Naive thymus-derived CD8-positive, alpha-beta T cell (primary cell): ENCODE results near the gene EIF2AK3. TPM values are rescaled to one million over a fixed set of nuclear protein-coding genes. Genes with fewer than 3 reads are reported as not detected.

ENCODE experiments used
- ATAC-seq, 2 donors: fragments of 150-1000 bp; cut with Tn5 transposase in 1 of 2; sonication (Bioruptor Pico), chemical (Tn5 transposase) in 1 of 2; 1 replicate in 1 of 2; 2 replicates in 1 of 2; pipeline ENCODE4 v1.10.0; 2021; ENCODE audit warnings: mild to moderate bottlenecking in 2 of 2, moderate library complexity in 2 of 2
- POLR2A ChIA-PET: fragments of 350-600 bp; sonication (Branson Sonifier 250); formaldehyde crosslinking; loops from one replicate; lab custom pipeline; 2021; ENCODE audit warnings: antibody characterized with exemption; lab: Charles Lee
- DNase-seq, 10 donors: peaks; one replicate each; pipeline versions ENCODE4 v3.0.0 to v3.0.0-alpha.2; 2020 to 2022
- H3K27ac Mint-ChIP-seq, 10 donors: one replicate each; pipeline ENCODE4 v1.8.0; 2020 to 2022; ENCODE audit warnings: mild to moderate bottlenecking in 10 of 10, mixed read lengths in 10 of 10, moderate library complexity in 4 of 10, inconsistent platforms in 1 of 10
- H3K27me3 Mint-ChIP-seq, 5 donors: one replicate each; pipeline ENCODE4 v1.8.0; 2021 to 2022; ENCODE audit warnings: mixed read lengths in 5 of 5
- H3K36me3 Mint-ChIP-seq, 3 donors: one replicate each; pipeline ENCODE4 v1.8.0; 2020 to 2022; ENCODE audit warnings: mixed read lengths in 3 of 3, mild to moderate bottlenecking in 2 of 3, inconsistent platforms in 1 of 3
- H3K4me1 Mint-ChIP-seq, 4 donors: one replicate each; pipeline ENCODE4 v1.8.0; 2021 to 2022; ENCODE audit warnings: mixed read lengths in 4 of 4
- H3K4me3 Mint-ChIP-seq, 10 donors: one replicate each; pipeline ENCODE4 v1.8.0; 2020 to 2022; ENCODE audit warnings: mild to moderate bottlenecking in 10 of 10, mixed read lengths in 10 of 10, moderate library complexity in 6 of 10, inconsistent platforms in 1 of 10
- H3K9me3 Mint-ChIP-seq, 9 donors: one replicate each; pipeline ENCODE4 v1.8.0; 2020 to 2022; ENCODE audit warnings: mixed read lengths in 9 of 9, mild to moderate bottlenecking in 3 of 9, inconsistent platforms in 1 of 9, moderate library complexity in 1 of 9
- polyA plus RNA-seq, 3 donors: library from polyadenylated mRNA; unstranded; fragments of 300-500 nt; fragmentation: Illumina TruSeq; gene quantifications; one replicate each; pipeline ENCODE4 v1.2.3, GENCODE V29; 2021
- total RNA-seq, 8 experiments: library from RNA in 2 of 8; stranded (reverse) in 2 of 8; gene quantifications; one replicate each; pipeline ENCODE4 v1.2.3 and lab custom pipeline; 2021 to 2026

EIF2AK3 gene
- total and polyA plus RNA-seq, 5 experiments from 2014 or later: 3.1 to 29.8 (median 8.9) TPM

GRCh38 chr2:88582030-88582429 lies 45.2 kb downstream of the EIF2AK3 start:
- Mint-ChIP-seq H3K9me3 (no peaks in the 10 kb centered on the region), H3K36me3 (peaks cover 10 to 90% (median 24%) of the 10 kb centered on the region in 3 donors), H3K27me3 (no peaks in the 10 kb centered on the region), H3K4me3 (no peak overlapping the region), H3K27ac (peak overlapping the region in 2 of 10 donors; percentile 5 to 24), H3K4me1 (peaks cover 0 to 8% (median 0%) of the 10 kb centered on the region in 4 donors)
- POLR2A ChIA-PET: no interaction called here
- ATAC-seq (no peak), DNase-seq (no peak)

- H3K4me3 Mint-ChIP-seq: no peak overlapping the region
- no peaks in the 10 kb centered on the region for H3K27me3 Mint-ChIP-seq
- H3K4me1 Mint-ChIP-seq: peaks cover 0 to 4% (median 0%) of the 10 kb centered on the region in 4 donors
- POLR2A ChIA-PET: interaction anchor here (1.7 kb wide), 1 partner anchor 47 kb away, joined by 4 read pairs; no protein-coding TSS in a partner anchor
- ATAC-seq: no peak
- H3K9me3 Mint-ChIP-seq: no peaks in the 10 kb centered on the region
- peaks cover 5 to 88% (median 28%) of the 10 kb centered on the region in 3 donors for H3K36me3 Mint-ChIP-seq
- peak overlapping the region in 2 of 10 donors; percentile 2 to 40 for H3K27ac Mint-ChIP-seq
- DNase-seq: no peak
Measured at GRCh38 chr2:88580088-88580487, 47.2 kb downstream of the EIF2AK3 start.

GRCh38 chr2:88575630-88576029 lies 51.6 kb downstream of the EIF2AK3 start:
- H3K4me1 Mint-ChIP-seq: peaks cover 0 to 9% (median 5%) of the 10 kb centered on the region in 4 donors
- POLR2A ChIA-PET: no interaction called here
- no peaks in the 10 kb centered on the region for H3K9me3 Mint-ChIP-seq
- H3K27ac Mint-ChIP-seq: no peak overlapping the region
- no peak for ATAC-seq
- no peak for DNase-seq
- H3K27me3 Mint-ChIP-seq: no peaks in the 10 kb centered on the region
- no peak overlapping the region for H3K4me3 Mint-ChIP-seq
- H3K36me3 Mint-ChIP-seq: peaks cover 12 to 83% (median 36%) of the 10 kb centered on the region in 3 donors

- POLR2A ChIA-PET: no interaction called here
- peaks cover 0 to 9% (median 5%) of the 10 kb centered on the region in 4 donors for H3K4me1 Mint-ChIP-seq
- H3K4me3 Mint-ChIP-seq: no peak overlapping the region
- DNase-seq (no peak), ATAC-seq (no peak)
- no peaks in the 10 kb centered on the region for H3K27me3 Mint-ChIP-seq
- H3K27ac Mint-ChIP-seq: peak overlapping the region in 1 of 10 donors; percentile 2
- H3K9me3 Mint-ChIP-seq: no peaks in the 10 kb centered on the region
- peaks cover 17 to 83% (median 36%) of the 10 kb centered on the region in 3 donors for H3K36me3 Mint-ChIP-seq
Measured at GRCh38 chr2:88575051-88575450, 52.2 kb downstream of the EIF2AK3 start.

GRCh38 chr2:88574445-88574844 lies 52.8 kb downstream of the EIF2AK3 start:
- Mint-ChIP-seq H3K4me1 (peaks cover 0 to 9% (median 5%) of the 10 kb centered on the region in 4 donors), H3K9me3 (no peaks in the 10 kb centered on the region), H3K27me3 (no peaks in the 10 kb centered on the region), H3K4me3 (no peak overlapping the region), H3K27ac (peak overlapping the region in 2 of 10 donors; percentile 23 to 44), H3K36me3 (peaks cover 17 to 84% (median 38%) of the 10 kb centered on the region in 3 donors)
- POLR2A ChIA-PET: no interaction called here
- DNase-seq (no peak), ATAC-seq (no peak)

GRCh38 chr2:88568179-88568578 lies 59.1 kb downstream of the EIF2AK3 start:
- no peak for ATAC-seq
- peaks cover 8 to 78% (median 9%) of the 10 kb centered on the region in 3 donors for H3K36me3 Mint-ChIP-seq
- peaks cover 0 to 1% (median 0%) of the 10 kb centered on the region in 4 donors for H3K4me1 Mint-ChIP-seq
- H3K9me3 Mint-ChIP-seq: no peaks in the 10 kb centered on the region
- H3K27me3 Mint-ChIP-seq: no peaks in the 10 kb centered on the region
- no peak overlapping the region for H3K4me3 Mint-ChIP-seq
- POLR2A ChIA-PET: no interaction called here
- no peak for DNase-seq
- no peak overlapping the region for H3K27ac Mint-ChIP-seq

- H3K9me3 Mint-ChIP-seq: no peaks in the 10 kb centered on the region
- H3K4me3 Mint-ChIP-seq: no peak overlapping the region
- no peak for DNase-seq
- peaks cover 0 to 2% (median under 1%) of the 10 kb centered on the region in 4 donors for H3K4me1 Mint-ChIP-seq
- peak overlapping the region in 1 of 10 donors; percentile 9 for H3K27ac Mint-ChIP-seq
- POLR2A ChIA-PET: no interaction called here
- peaks cover 5 to 84% (median 13%) of the 10 kb centered on the region in 3 donors for H3K36me3 Mint-ChIP-seq
- ATAC-seq: no peak
- H3K27me3 Mint-ChIP-seq: no peaks in the 10 kb centered on the region
Measured at GRCh38 chr2:88564402-88564801, 62.9 kb downstream of the EIF2AK3 start.

GRCh38 chr2:88563129-88563528 lies 64.1 kb downstream of the EIF2AK3 start:
- POLR2A ChIA-PET: no interaction called here
- Mint-ChIP-seq H3K27ac (peak overlapping the region in 1 of 10 donors; percentile 12), H3K4me3 (no peak overlapping the region), H3K27me3 (no peaks in the 10 kb centered on the region), H3K9me3 (no peaks in the 10 kb centered on the region), H3K36me3 (peaks cover 5 to 77% (median 16%) of the 10 kb centered on the region in 3 donors), H3K4me1 (peaks cover 0 to 2% (median under 1%) of the 10 kb centered on the region in 4 donors)
- DNase-seq (no peak), ATAC-seq (no peak)

GRCh38 chr2:88561646-88562388 lies 65.4 kb downstream of the EIF2AK3 start:
- peak overlapping the region in 4 of 10 donors; percentile 19 to 74 (median 35) for H3K27ac Mint-ChIP-seq
- ATAC-seq (no peak), DNase-seq (no peak)
- H3K36me3 Mint-ChIP-seq: peaks cover 5 to 82% (median 18%) of the 10 kb centered on the region in 3 donors
- no peaks in the 10 kb centered on the region for H3K9me3 Mint-ChIP-seq
- H3K4me1 Mint-ChIP-seq: peaks cover 0 to 2% (median under 1%) of the 10 kb centered on the region in 4 donors
- POLR2A ChIA-PET: no interaction called here
- H3K27me3 Mint-ChIP-seq: no peaks in the 10 kb centered on the region
- H3K4me3 Mint-ChIP-seq: no peak overlapping the region

GRCh38 chr2:88560619-88561307 lies 66.5 kb downstream of the EIF2AK3 start:
- Mint-ChIP-seq H3K36me3 (peaks cover 5 to 79% (median 21%) of the 10 kb centered on the region in 3 donors), H3K9me3 (no peaks in the 10 kb centered on the region), H3K27ac (peak overlapping the region in 6 of 10 donors; percentile 0 to 68 (median 40)), H3K4me3 (no peak overlapping the region), H3K4me1 (peaks cover 0 to 2% (median under 1%) of the 10 kb centered on the region in 4 donors), H3K27me3 (no peaks in the 10 kb centered on the region)
- DNase-seq (no peak), ATAC-seq (no peak)
- POLR2A ChIA-PET: no interaction called here

- ATAC-seq: no peak
- Mint-ChIP-seq H3K36me3 (peaks cover 5 to 63% (median 21%) of the 10 kb centered on the region in 3 donors), H3K9me3 (no peaks in the 10 kb centered on the region), H3K4me3 (no peak overlapping the region), H3K27ac (no peak overlapping the region), H3K4me1 (peaks cover 0 to 2% (median 0%) of the 10 kb centered on the region in 4 donors), H3K27me3 (no peaks in the 10 kb centered on the region)
- POLR2A ChIA-PET: no interaction called here
- no peak for DNase-seq
Measured at GRCh38 chr2:88557290-88557689, 70.0 kb downstream of the EIF2AK3 start.

GRCh38 chr2:88556026-88556425 lies 71.2 kb downstream of the EIF2AK3 start:
- no peak for ATAC-seq
- POLR2A ChIA-PET: no interaction called here
- Mint-ChIP-seq H3K27me3 (no peaks in the 10 kb centered on the region), H3K36me3 (peaks cover 0 to 50% (median 15%) of the 10 kb centered on the region in 3 donors), H3K27ac (peak overlapping the region in 5 of 10 donors; percentile 43 to 80 (median 63)), H3K9me3 (no peaks in the 10 kb centered on the region), H3K4me1 (peaks cover 0 to 2% (median 0%) of the 10 kb centered on the region in 4 donors), H3K4me3 (no peak overlapping the region)
- no peak for DNase-seq

GRCh38 chr2:88554189-88554588 lies 73.1 kb downstream of the EIF2AK3 start:
- H3K27me3 Mint-ChIP-seq: peaks cover 6 to 15% (median 11%) of the 10 kb centered on the region in 5 donors
- H3K4me1 Mint-ChIP-seq: peaks cover 0 to 9% (median 3%) of the 10 kb centered on the region in 4 donors
- DNase-seq (no peak), ATAC-seq (no peak)
- H3K9me3 Mint-ChIP-seq: no peaks in the 10 kb centered on the region
- POLR2A ChIA-PET: no interaction called here
- no peak overlapping the region for H3K4me3 Mint-ChIP-seq
- no peak overlapping the region for H3K27ac Mint-ChIP-seq
- peaks cover 0 to 32% (median 9%) of the 10 kb centered on the region in 3 donors for H3K36me3 Mint-ChIP-seq
